Measurements from ENCODE around the gene IER5L. TPM values are rescaled to one million over a fixed set of nuclear protein-coding genes. Genes with fewer than 3 reads are reported as not detected.
"Not testable (repeated sequence)": the region's sequence is repeated elsewhere in the genome, so short reads cannot be mapped to it uniquely, and the experiment has no call there.

Gene IER5L
- total RNA-seq, 2 experiments from 2014 or later, result 1.8 to 2.3 TPM

GRCh38 chr9:129139233-129139992 is 38.6 kb downstream of the IER5L start:
- H3K4me3 Mint-ChIP-seq, result peak overlapping the region; percentile 75
- POLR2A ChIA-PET, result interaction anchor here (1.0 to 1.1 kb wide), 2 partner anchors 485 to 684 kb away, joined by 3 read pairs; no protein-coding TSS in a partner anchor
- DNase-seq, result peak; percentile 87
- peak overlapping the region; percentile 93 for H3K27ac Mint-ChIP-seq
- peaks cover 32% of the 10 kb centered on the region for H3K36me3 Mint-ChIP-seq (ENCODE audit: low read depth)
- H3K9me3 Mint-ChIP-seq, result no peaks in the 10 kb centered on the region
- H3K27me3 Mint-ChIP-seq, result no peaks in the 10 kb centered on the region
- H3K4me1 Mint-ChIP-seq, result peaks cover 44% of the 10 kb centered on the region
- CTCF ChIA-PET, result interaction anchor here (0.7 to 6.6 kb wide), 37 partner anchors 9 to 598 kb away, joined by 3 to 50 read pairs (median 4); partner anchors contain the start of genes C9orf50, IER5L and NTMT1

- H3K4me1 Mint-ChIP-seq, result peaks cover 39% of the 10 kb centered on the region
- no peak for DNase-seq
- H3K4me3 Mint-ChIP-seq, result peak overlapping the region; percentile 75
- ChIA-PET CTCF (interaction anchor here (0.6 to 6.6 kb wide), 30 partner anchors 8 to 574 kb away, joined by 3 to 50 read pairs (median 4); partner anchors contain the start of genes C9orf50 and NTMT1), POLR2A (no interaction called here)
- H3K36me3 Mint-ChIP-seq (ENCODE audit: low read depth), result peaks cover 28% of the 10 kb centered on the region
- no peaks in the 10 kb centered on the region for H3K27me3 Mint-ChIP-seq
- H3K9me3 Mint-ChIP-seq, result no peaks in the 10 kb centered on the region
- peak overlapping the region; percentile 93 for H3K27ac Mint-ChIP-seq
Measured at GRCh38 chr9:129138476-129139232, 39.4 kb downstream of the IER5L start.

DNA sequence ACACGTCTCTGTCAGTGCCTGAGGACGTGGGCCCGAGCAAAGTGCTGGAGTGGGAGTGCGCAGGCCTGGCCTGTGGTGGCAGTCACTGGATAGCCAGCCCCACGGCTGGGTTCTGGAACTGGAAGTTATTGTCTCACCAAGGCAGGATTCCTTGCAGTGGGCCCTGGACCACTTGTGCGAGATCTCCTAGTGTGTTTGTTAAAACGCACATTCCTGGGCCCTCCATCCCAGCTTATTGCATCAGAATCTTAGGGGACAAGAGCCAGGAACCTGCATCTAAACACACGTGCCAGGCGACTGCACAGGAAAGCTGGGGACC is 40.0 kb downstream of the IER5L start:
- H3K36me3 Mint-ChIP-seq (ENCODE audit: low read depth), result peaks cover 27% of the 10 kb centered on the region
- peaks cover 37% of the 10 kb centered on the region for H3K4me1 Mint-ChIP-seq
- H3K27me3 Mint-ChIP-seq, result no peaks in the 10 kb centered on the region
- POLR2A ChIA-PET, result no interaction called here
- no peak for DNase-seq
- no peak overlapping the region for H3K27ac Mint-ChIP-seq
- no peak overlapping the region for H3K4me3 Mint-ChIP-seq
- CTCF ChIA-PET, result interaction anchor here (0.8 to 6.6 kb wide), 15 partner anchors 7 to 574 kb away, joined by 3 to 50 read pairs (median 6); partner anchors contain the start of genes C9orf50 and NTMT1
- no peaks in the 10 kb centered on the region for H3K9me3 Mint-ChIP-seq

DNA sequence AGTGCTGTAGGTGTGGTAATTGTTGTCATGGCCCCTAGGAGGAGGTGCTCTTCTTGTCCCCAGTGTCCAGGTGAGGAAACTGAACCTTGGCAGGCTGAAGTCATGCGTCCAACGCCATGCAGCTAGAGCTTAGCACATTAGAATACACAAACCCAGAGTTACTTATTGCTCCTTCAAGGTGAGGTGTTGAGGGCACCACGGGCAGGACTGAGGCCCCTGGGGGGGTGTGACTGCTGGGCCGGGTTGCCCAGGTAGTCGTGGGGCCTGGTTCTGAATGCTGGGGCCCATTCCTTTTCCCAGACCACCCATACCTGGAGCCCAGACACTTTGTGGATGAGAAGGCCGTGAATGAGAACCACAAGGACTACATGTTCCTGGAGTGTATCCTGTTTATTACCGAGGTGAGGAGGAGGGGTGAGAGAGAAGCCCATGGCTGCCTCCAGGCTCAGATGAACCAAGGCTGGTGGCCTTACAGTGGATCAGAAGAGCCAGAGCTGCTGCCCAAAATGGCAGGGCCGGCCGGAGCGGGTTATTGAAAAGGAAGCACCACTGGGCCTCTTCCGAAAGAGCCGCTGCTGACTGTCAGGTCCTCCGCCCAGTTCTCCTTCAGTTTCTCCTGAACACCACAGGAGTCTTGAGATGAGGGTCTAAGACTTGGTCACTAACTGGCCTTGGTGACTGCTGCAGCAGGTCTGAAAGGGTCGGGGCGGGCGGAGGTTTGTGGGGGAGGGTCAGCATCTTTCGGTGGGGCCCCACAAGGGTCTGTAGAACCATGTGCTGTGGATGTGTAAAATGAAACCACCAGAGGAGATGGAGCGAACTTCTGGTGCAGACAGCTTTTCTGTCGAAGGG is 40.5 kb downstream of the IER5L start:
- H3K4me1 Mint-ChIP-seq, result peaks cover 32% of the 10 kb centered on the region
- DNase-seq, result no peak
- H3K27ac Mint-ChIP-seq, result peak overlapping the region; percentile 5
- H3K36me3 Mint-ChIP-seq (ENCODE audit: low read depth), result peaks cover 22% of the 10 kb centered on the region
- POLR2A ChIA-PET, result no interaction called here
- CTCF ChIA-PET, result interaction anchor here (0.8 to 6.6 kb wide), 12 partner anchors 7 to 487 kb away, joined by 3 to 50 read pairs (median 6); partner anchors contain the start of gene NTMT1
- H3K27me3 Mint-ChIP-seq, result no peaks in the 10 kb centered on the region
- H3K9me3 Mint-ChIP-seq, result no peaks in the 10 kb centered on the region
- H3K4me3 Mint-ChIP-seq, result no peak overlapping the region

- H3K27ac Mint-ChIP-seq, result no peak overlapping the region
- ChIA-PET CTCF (interaction anchor here (1.1 to 4.8 kb wide), 2 partner anchors 37 to 488 kb away, joined by 4 to 45 read pairs; partner anchors contain the start of gene NTMT1), POLR2A (no interaction called here)
- no peaks in the 10 kb centered on the region for H3K27me3 Mint-ChIP-seq
- no peaks in the 10 kb centered on the region for H3K9me3 Mint-ChIP-seq
- H3K4me1 Mint-ChIP-seq, result peaks cover 27% of the 10 kb centered on the region
- H3K4me3 Mint-ChIP-seq, result no peak overlapping the region
- DNase-seq, result no peak
- peaks cover 26% of the 10 kb centered on the region for H3K36me3 Mint-ChIP-seq (ENCODE audit: low read depth)
Measured at GRCh38 chr9:129136446-129137035, 41.5 kb downstream of the IER5L start.

- Mint-ChIP-seq H3K36me3 (ENCODE audit: low read depth) (peaks cover 31% of the 10 kb centered on the region), H3K4me3 (no peak overlapping the region), H3K27ac (no peak overlapping the region), H3K4me1 (peaks cover 19% of the 10 kb centered on the region), H3K9me3 (no peaks in the 10 kb centered on the region), H3K27me3 (no peaks in the 10 kb centered on the region)
- DNase-seq, result no peak
- ChIA-PET CTCF (interaction anchor here (1.1 to 1.2 kb wide), 3 partner anchors 10 to 487 kb away, joined by 3 to 5 read pairs (median 3); no protein-coding TSS in a partner anchor), POLR2A (no interaction called here)
Measured at GRCh38 chr9:129135476-129135875, 42.6 kb downstream of the IER5L start.

GRCh38 chr9:129133082-129133481 is 45.0 kb downstream of the IER5L start:
- CTCF ChIA-PET, result interaction anchor here (0.6 to 5.3 kb wide), 6 partner anchors 11 to 560 kb away, joined by 3 to 64 read pairs (median 12); partner anchors contain the start of gene C9orf50

DNA sequence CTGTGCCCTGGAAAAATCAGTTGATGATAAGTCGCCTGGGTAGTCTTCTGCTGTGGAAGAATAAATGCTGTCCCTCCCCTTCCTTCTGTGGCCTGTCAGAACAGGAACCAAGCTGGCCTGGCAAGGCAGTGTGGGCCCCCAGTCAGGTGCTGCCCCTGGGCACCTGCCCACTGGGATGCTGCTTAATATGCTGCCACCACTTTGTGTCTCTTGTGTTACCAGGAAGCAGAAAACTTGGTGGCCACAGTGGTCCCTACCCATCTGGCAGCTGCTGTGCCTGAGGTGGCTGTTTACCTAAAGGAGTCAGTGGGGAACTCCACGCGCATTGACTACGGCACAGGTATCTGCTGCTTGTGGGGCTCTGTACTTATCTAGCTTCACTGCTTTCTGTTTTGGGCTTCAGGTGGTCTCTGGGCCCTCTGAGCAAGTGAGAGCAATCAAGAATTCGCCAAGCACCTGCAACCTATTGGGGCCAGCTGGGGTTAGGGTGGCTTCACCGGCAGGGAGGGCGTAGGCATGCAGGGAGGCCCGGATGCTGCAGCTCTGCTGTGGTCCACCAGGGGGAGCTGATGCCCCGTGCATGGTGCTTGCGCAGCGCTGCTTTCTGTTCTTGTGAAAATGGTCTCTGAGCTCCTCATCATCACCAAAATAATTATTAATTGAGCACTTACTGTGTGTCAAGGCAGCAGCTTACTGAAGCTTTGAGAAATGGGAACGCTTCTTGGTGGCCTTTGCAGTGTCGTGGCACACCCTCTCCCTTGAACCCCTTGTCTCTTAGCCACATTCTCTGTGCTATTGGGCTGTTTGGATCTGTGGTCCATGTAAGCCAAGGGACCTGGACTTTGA is 46.5 kb downstream of the IER5L start:
- POLR2A ChIA-PET, result interaction anchor here (0.6 kb wide), 2 partner anchors 208 to 329 kb away, joined by 4 to 5 read pairs; no protein-coding TSS in a partner anchor
- no peaks in the 10 kb centered on the region for H3K9me3 Mint-ChIP-seq
- CTCF ChIA-PET, result interaction anchor here (0.6 to 5.3 kb wide), 43 partner anchors 8 to 739 kb away, joined by 3 to 64 read pairs (median 4); partner anchors contain the start of genes C9orf50, IER5L and NTMT1
- peak; percentile 88 for DNase-seq
- H3K4me3 Mint-ChIP-seq, result no peak overlapping the region
- H3K27me3 Mint-ChIP-seq, result no peaks in the 10 kb centered on the region
- H3K27ac Mint-ChIP-seq, result peak overlapping the region; percentile 76
- H3K4me1 Mint-ChIP-seq, result peaks cover 6% of the 10 kb centered on the region
- peaks cover 36% of the 10 kb centered on the region for H3K36me3 Mint-ChIP-seq (ENCODE audit: low read depth)

More at GRCh38 chr9:129133082-129133481, 45.0 kb downstream of the IER5L start:
- no peak for DNase-seq
- peaks cover 34% of the 10 kb centered on the region for H3K36me3 Mint-ChIP-seq (ENCODE audit: low read depth)
- H3K27ac Mint-ChIP-seq, result no peak overlapping the region
- H3K27me3 Mint-ChIP-seq, result no peaks in the 10 kb centered on the region
- H3K4me3 Mint-ChIP-seq, result no peak overlapping the region
- no peaks in the 10 kb centered on the region for H3K9me3 Mint-ChIP-seq
- peaks cover 6% of the 10 kb centered on the region for H3K4me1 Mint-ChIP-seq
- POLR2A ChIA-PET, result no interaction called here

- no peak overlapping the region for H3K27ac Mint-ChIP-seq
- H3K9me3 Mint-ChIP-seq, result no peaks in the 10 kb centered on the region
- no peak overlapping the region for H3K4me3 Mint-ChIP-seq
- no peak for DNase-seq
- POLR2A ChIA-PET, result no interaction called here
- H3K27me3 Mint-ChIP-seq, result no peaks in the 10 kb centered on the region
- peaks cover 33% of the 10 kb centered on the region for H3K36me3 Mint-ChIP-seq (ENCODE audit: low read depth)
- peaks cover 6% of the 10 kb centered on the region for H3K4me1 Mint-ChIP-seq
- CTCF ChIA-PET, result interaction anchor here (0.5 to 5.3 kb wide), 20 partner anchors 9 to 512 kb away, joined by 3 to 64 read pairs (median 8); partner anchors contain the start of genes C9orf50 and NTMT1
Measured at GRCh38 chr9:129130791-129131190, 47.3 kb downstream of the IER5L start.

- H3K27me3 Mint-ChIP-seq, H3K27ac Mint-ChIP-seq, H3K4me3 Mint-ChIP-seq, H3K9me3 Mint-ChIP-seq, POLR2A ChIA-PET, H3K4me1 Mint-ChIP-seq, DNase-seq: not testable (repeated sequence)
- CTCF ChIA-PET, result interaction anchor here (0.5 to 5.3 kb wide), 13 partner anchors 8 to 494 kb away, joined by 3 to 64 read pairs (median 10); no protein-coding TSS in a partner anchor
- H3K36me3 Mint-ChIP-seq (ENCODE audit: low read depth), result peaks cover 30% of the 10 kb centered on the region
Measured at GRCh38 chr9:129130271-129130670, 47.8 kb downstream of the IER5L start.

DNA sequence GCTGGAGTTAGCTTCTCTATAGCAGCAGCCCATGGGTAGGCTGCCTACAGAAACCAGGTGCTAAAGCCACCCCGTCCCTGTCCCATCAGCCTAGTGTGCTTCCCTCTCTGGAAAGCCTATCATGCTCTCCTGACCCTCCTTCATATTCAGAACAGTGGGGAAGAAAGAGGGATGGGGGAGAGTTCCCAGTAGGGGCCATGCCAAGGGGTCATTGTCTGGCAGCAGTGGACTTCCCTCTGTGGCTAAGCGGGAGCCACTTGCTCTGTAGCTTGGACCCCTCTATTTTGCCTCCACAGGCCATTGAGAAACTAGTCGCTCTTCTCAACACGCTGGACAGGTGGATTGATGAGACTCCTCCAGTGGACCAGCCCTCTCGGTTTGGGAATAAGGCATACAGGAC is 49.4 kb downstream of the IER5L start:
- peaks cover 21% of the 10 kb centered on the region for H3K36me3 Mint-ChIP-seq (ENCODE audit: low read depth)
- ChIA-PET CTCF (interaction anchor here (0.6 to 3.9 kb wide), 5 partner anchors 11 to 597 kb away, joined by 3 to 30 read pairs (median 4); partner anchors contain the start of gene PTPA), POLR2A (no interaction called here)
- H3K4me1 Mint-ChIP-seq, result peaks cover 6% of the 10 kb centered on the region
- no peak overlapping the region for H3K4me3 Mint-ChIP-seq
- no peaks in the 10 kb centered on the region for H3K27me3 Mint-ChIP-seq
- no peaks in the 10 kb centered on the region for H3K9me3 Mint-ChIP-seq
- DNase-seq, result no peak
- H3K27ac Mint-ChIP-seq, result peak overlapping the region; percentile 9

Data from activated CD4-positive, alpha-beta T cell treated with anti-CD3 and anti-CD28 coated beads, Interleukin-2, amount 10 ng/mL, durations not matched to agents 7 days and 5 days (primary cell).